NCI-H187 (cell line): ENCODE measurements around the gene ARID1B.
A peak's percentile ranks its signal among the peaks of the same experiment; 100 is the strongest.

Source experiments
- DNase-seq, 2 experiments: peaks; one replicate each; lab custom pipeline; 2025; lab: John Stamatoyannopoulos, UW

The ARID1B gene

GRCh38 chr6:156879186-156879585, 102.0 kb downstream of the ARID1B start:
- DNase-seq: no peak

GRCh38 chr6:156879591-156879990, 102.4 kb downstream of the ARID1B start:
- DNase-seq: no peak

GRCh38 chr6:156880913-156881312, 103.7 kb downstream of the ARID1B start:
- DNase-seq: no peak

- DNase-seq: no peak
These were observed 104.8 kb downstream of the ARID1B start for GRCh38 chr6:156881687-156882629.

DNA sequence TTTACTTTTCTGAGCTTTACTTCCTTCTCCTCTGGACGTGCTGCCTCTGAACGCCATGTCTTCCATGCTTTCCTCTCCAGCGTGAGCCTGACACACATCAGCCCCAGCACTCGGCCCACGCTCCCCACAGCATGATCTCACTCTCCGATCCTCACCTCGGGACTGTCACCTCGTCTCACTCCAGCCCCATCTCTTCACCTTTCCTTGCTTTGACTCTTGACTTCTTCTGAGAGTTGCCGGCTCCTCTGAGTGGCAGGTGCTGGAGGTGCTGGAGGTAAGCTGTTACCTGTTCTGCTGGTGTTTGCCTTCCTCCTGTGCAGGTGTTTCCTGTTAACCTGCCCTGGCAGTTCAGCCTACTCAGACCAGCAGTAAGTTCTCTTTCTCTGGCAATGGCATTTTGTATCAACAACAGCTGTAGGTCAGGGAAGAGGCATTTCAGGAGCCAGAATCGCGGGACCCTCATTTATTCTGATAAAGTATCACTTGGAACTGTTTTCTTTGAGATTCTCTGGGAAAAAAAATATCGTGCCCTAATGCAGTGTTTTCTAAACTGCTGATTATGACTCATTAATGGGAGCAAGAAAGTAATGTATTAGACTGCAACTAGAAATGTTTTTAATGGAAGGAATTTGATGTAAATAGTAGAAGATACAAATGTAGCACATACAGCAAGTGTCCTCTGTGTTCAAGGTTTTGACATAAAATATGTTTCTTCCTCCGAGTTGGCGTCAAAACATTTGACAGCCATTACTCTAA, 106.5 kb downstream of the ARID1B start:
- DNase-seq: peak in 1 of 2 experiments; percentile 27

DNA sequence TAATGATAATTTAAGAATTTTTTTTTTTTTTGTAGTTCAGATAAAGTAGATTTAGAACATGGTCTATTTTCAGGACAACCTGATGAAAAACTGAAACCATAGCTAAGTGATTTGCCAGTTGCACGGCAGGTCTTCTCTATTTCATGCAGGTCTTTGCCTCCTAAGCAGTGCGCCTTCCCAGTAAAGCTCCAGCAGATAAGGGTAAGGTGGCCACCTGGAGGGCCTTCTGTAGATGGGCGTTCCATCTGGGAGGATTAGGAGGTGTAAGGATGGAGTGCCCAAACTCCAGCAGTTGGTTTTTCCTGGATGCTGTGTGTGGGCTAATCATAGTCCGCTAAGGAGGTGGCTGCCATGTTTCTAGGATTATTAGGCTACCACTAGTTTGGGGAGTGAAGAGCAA, 107.1 kb downstream of the ARID1B start:
- DNase-seq: no peak

GRCh38 chr6:156885562-156885961, 108.4 kb downstream of the ARID1B start:
- no peak for DNase-seq

DNA sequence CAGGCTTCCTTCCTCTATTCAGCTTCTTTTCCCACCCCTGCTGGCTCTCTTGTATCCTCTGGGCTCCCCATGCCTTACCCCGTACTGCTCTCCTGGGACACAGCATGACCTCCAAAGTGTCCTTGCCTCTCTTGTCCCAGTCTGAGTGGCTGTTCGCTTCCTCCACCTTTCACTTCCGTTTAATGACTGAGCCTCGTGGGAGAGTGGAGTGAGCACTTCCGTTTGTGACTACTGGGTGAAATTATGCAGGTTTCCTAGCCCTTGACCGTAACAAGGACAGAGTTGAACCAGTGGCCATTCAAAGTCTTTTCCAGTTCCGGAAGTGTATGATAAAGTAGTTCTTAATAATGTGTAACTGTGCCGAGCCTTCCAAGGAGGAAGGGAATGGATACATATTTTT, 109.2 kb downstream of the ARID1B start:
- no peak for DNase-seq

DNA sequence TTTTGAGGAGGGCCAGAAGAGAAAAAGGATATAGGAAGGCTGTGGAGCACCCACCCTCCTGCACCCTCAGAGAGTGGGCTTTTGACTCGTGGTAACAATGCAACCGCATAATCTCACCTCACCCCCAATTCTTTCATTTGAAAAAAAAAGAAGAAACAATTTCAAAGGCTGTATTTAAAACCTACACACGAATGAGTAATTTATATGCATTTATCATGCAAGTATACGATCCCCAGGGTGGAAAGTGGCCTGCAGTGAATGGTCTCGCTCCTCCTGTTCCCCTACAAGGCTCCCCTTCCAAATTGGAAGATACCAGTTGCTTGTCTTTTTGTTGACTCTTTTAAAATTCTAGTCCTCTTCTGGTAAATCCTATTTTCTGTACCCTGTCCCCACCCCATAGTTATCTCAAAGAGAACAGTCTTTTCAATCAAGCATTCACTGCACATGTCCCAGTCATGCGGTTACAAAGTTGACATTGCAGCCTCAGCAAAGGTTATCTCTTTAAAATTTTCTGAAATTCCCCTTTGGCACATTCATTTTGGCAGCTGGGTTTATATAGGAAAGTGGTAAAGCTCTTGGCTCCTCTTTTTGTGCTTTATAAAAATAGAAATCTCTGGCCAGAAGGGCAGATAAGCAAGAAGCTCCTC, 110.6 kb downstream of the ARID1B start:
- DNase-seq: no peak

GRCh38 chr6:156889469-156889868, 112.3 kb downstream of the ARID1B start:
- DNase-seq: no peak

GRCh38 chr6:156889986-156890385, 112.8 kb downstream of the ARID1B start:
- DNase-seq: no peak

DNA sequence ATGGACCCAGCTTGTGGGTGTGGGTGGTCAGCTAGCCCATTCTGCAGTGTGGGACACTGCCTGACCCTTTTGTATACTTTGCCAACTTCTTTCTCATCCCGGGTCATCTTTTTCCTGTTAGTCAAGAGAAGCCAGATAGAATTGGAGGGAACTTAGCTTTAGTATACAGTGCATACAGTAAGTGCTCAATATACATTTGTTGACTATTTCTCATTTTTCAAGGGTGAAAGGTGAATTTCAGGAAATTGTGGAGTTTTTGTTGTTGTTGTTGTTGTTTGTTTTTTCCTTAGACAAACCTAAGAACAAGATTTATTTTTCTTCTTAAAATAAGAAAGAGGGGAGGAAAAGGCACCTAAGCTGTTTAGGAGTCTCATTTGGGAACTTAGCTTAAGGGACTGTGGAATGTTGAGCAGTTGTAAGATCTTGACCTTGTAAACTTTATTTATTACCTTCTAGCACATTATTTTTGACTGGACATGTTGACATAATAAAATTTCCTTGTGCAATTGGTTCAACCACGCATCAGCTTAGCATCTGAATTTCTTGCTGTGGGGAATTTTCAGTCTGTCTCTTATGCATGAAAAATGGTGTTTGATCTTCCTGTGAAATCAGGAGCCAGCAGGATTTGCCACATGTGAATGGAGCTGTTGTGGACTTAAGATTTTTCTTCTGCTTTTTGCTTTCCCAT, 113.6 kb downstream of the ARID1B start:
- DNase-seq: no peak

DNA sequence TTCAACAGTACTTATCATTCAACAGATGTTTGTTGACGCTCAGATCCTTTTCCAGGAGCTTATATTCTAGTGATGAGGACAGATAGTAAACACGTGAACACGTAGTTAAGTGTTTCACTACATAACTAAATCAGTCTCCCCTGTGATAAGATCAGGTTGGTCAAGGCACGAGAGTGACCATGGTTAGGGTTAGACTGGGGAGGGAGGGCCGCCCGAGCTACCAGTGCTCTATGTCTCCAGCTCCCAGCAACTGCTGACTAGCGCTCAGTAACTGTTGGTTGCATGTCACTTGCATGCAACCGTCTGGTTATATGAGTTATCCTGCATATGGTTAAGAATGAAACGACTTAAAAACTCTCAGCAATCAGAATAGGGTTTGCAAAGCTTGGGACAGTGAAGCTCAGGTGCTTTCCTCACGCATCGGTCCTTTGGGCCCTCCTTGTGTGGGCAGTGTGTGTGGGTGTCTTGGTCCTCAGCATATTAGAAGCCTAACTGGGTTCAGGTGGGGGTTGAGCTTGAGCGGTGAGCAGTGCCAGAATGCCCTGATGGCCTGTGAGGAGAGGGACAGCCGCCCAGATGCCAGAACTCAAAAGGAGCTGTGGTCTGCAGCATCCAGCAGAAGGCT, 120.8 kb downstream of the ARID1B start:
- DNase-seq: no peak

DNA sequence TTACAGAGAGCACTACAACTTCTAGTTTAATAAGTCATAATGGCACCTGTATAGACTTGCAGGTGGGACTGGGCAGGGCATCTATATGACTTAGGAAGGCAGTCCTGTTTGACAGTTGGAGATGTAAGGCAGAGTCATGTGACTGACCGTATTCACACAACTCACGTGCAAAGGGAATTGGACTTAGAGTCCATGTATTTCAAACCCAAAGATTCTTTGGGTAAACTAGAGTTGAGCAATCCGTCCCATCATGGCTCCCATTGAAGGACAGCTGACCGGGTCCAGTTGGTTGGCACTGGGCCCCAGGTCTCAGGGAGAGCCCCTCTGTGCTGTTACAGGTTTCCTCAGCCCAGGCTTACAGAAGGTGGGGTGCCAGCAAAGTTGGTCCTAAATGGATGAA, 121.9 kb downstream of the ARID1B start:
- DNase-seq: no peak

GRCh38 chr6:156899532-156900135, 122.5 kb downstream of the ARID1B start:
- no peak for DNase-seq

GRCh38 chr6:156900292-156900691, 123.1 kb downstream of the ARID1B start:
- no peak for DNase-seq

DNA sequence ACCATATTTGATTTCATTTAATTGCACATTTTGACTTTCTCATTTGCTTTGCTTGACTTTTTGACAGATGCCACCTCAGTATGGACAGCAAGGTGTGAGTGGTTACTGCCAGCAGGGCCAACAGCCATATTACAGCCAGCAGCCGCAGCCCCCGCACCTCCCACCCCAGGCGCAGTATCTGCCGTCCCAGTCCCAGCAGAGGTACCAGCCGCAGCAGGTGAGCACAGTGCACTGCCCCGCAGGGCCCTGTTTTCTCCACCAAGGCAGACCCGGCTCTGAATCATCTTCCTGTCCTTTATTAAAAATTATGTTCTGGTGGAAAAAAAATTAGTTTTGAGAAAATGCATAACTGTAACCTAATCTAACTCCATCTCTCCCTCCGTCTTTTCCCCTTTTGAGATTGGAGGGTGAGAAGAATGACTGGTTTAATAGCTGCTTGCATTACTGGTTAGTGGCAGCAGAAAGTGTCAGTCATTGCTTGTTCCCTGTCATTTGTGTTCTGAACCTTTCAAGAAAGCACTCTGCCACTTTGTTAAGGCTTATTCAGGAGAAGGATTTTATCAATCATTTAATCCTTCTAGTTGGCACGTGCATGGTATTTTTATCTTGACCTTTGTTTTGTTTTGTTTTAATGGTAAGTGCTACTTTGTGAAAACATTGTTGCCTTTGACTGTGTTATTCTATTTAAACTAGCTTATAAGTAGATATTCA, 124.3 kb downstream of the ARID1B start:
- DNase-seq: no peak

GRCh38 chr6:156902782-156903181, 125.6 kb downstream of the ARID1B start:
- no peak for DNase-seq

GRCh38 chr6:156904176-156904967, 127.2 kb downstream of the ARID1B start:
- no peak for DNase-seq

- no peak for DNase-seq
These were observed 128.6 kb downstream of the ARID1B start for GRCh38 chr6:156905801-156906200.
